Breast epithelium (tissue), 3 donors: ENCODE measurements around the gene GJD2.

Experiments used
- CTCF ChIP-seq, 3 donors: fragments of 450-650 bp; IDR thresholded peaks; one replicate each; pipeline ENCODE4 v1.5.1; 2016 to 2017; ENCODE audit warnings: antibody characterized with exemption in 3 of 3, mild to moderate bottlenecking in 3 of 3, moderate library complexity in 3 of 3
- POLR2A ChIP-seq: fragments of 450-650 bp; IDR thresholded peaks from one replicate; pipeline ENCODE4 v1.6.1; 2016; ENCODE audit warnings: antibody characterized with exemption, mild to moderate bottlenecking, moderate library complexity
- POLR2AphosphoS5 ChIP-seq, 3 donors: sonication (generic); formaldehyde crosslinking; IDR thresholded peaks; one replicate each; pipeline ENCODE4 v1.6.1; 2017; ENCODE audit warnings: antibody characterized with exemption in 3 of 3

DNA sequence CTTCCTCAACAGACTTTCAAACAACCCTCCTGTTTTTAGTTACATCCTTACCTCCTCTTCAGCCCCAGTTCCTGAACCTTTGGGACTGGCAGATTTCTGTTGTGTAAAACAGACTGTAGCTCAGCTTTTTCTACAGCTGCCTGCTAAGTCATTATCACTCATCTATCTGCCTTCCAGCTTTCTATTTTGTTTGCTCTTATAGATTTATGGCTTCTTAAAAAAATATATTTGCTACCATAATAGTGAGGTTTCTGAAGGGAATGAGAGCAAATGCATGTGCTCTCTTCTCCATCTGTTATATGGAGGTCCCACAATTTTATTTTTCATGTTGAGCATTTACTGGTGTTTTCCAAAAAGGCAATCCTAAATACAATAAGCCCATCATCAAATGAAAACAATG lies 18.2 kb upstream of the GJD2 start:
- no peak for TF ChIP-seq CTCF (IDR thresholded peaks at IDR 0.05)
- no peak for TF ChIP-seq POLR2A
- TF ChIP-seq POLR2AphosphoS5 (IDR thresholded peaks at IDR 0.05): no peak
